ENCODE data around the gene RPTOR.

RPTOR gene

DNA sequence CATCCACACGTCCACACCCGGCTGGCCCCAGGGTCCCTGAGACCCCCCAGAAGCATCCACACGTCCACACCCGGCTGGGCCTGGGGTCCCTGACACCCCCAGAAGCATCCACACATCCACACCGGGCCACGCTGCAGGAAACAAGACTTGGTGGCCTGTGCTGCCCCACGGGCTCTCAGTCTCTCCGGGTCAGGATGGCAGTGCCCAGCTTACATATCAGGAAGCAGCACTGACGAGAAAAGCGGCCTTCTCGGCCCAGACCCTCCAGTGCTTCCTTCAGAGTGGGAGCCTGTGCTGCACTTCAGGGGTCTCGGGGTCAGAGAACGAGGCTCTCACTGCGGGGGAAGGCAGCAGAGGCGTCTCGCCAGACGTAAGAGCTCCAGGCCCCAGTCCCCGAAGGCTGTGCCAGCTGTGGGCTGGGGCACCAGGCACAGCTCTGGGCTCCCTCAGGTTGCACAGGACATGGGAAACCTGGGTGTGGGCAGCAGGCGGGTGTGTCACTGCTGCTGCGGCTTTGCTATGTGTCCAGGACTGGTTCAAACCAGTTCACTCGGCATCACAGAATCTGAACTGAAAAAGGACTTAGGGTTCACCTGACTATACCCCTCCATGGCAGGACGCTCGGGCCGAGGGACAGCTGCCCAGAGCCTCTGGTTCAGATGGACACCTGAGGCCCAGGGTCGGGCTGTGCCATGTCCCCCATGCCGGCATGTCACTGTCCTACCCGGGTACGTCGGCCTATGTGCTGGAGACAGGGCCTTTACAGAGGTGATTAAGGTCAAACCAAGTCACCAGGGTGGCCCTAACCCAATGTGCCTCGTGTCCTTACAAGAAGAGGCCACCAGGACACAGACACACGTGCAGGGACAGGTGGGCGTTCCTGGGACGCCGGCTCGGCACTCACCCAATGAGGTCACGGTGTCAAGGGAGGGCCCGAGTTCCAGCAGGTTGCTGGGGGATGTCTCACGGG, 406.8 kb downstream of the RPTOR start:
- DNase-seq (ENCODE audit: low read depth in 2 of 2, low spot score in 1 of 2) = no peak

DNA sequence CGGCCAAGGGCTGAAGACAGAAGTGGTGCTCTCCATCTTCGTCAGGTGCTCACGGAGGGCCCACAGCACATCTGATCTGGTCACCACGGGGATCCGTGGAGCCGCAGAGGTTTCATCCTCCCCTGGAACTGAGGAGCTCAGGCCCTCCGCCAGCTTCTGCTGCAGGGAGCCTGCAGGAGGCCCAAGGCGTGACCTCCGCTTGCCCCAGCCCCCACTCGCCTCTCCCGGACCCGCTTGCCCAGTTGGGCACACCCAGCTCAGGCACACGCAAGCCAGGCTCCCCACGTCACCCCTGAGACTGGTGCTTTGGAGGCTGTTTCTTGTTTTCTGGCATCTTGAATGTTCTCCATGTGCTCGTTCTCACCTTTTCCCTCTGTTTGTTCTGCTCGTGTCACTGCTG, 407.7 kb downstream of the RPTOR start:
- DNase-seq (ENCODE audit: low read depth in 2 of 2, low spot score in 1 of 2) = no peak

DNA sequence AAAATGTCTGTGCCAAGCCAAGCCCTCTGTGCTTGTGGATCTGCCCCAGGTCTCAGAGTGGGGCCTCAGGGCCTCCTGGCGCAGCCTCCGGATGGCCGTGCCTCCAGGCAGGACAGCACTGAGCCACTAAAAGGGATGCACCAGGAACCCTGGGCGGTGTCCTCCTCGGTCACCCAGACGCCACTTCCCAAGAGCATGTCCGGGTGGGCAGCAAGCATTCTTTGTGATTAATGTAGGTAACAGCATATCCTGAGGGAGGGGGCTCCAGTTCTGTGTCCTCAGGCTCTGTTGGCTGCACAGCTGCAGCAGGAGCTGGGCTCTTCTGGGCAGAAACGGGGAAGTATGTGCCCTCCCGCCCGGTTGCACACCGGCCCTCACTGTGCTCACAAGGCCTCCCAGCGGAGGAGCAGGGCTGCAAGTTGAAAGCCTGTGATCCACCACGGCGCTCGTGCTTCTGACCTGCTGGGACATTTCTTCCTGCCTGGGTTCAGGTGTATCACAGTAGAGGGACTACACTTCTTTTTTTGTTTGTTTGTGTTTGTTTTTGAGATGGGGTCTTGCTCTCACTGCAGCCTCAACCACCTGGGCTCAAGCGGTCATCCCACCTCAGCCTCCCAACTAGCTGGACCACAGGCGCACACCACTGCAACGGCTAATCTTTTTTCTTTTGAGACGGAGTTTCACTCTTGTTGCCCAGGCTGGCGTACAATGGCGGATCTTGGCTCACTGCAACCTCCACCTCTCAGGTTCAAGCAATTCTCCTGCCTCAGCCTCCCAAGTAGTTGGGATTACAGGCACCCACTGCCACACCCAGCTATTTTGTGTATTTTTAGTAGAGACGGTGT, 409.1 kb downstream of the RPTOR start:
- no peak for DNase-seq (ENCODE audit: low read depth in 2 of 2, low spot score in 1 of 2)

DNA sequence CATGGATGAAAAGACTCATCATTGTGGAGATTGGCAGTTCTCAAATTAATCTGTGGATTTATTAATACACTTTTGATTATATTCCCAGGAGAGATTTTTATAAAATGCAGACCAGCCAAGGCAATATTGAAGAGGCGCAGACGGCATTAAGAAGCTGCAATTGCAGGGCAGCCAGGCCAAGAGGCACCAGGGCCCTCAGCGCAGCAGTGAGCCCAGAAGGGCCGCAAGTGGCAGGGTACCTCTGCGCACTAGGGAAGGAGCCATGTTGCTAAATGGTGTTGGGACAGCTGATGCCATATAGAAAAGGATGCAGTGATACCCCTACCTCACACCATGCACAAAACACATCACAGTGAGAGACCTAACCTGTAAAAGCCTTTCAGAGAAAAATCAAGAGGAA, 410.4 kb downstream of the RPTOR start:
- no peak for DNase-seq (ENCODE audit: low read depth in 2 of 2, low spot score in 1 of 2)

DNA sequence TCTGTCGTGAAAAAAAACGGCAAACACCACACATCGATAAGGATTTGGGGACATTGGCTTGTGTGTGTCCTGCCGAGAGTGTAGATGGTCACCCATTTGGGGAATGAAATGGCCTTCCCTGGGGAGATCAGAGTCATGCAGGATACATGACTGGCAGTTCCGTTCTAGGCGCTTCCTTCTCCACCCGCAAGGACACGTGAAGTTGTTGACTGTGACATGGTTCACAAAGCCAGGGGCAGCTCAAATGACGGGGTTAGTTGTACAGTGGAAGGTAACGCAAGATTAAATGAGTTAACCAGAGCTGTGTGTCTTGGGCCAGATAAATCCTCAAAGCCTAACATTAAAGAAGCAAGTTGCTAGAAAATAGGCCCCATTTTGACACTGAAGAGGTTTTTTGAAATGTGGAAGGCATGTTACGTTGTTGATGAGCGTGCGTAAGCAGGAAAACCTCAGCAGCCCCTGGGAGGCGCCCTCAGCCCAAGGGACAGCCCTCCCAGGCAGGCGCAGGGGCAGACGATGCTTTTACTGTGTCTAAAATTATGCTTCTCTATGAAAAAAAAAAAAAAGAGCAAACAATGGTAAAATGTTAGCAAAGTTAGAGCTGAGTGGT, 411.1 kb downstream of the RPTOR start:
- DNase-seq (ENCODE audit: low read depth in 2 of 2, low spot score in 1 of 2) = no peak

DNA sequence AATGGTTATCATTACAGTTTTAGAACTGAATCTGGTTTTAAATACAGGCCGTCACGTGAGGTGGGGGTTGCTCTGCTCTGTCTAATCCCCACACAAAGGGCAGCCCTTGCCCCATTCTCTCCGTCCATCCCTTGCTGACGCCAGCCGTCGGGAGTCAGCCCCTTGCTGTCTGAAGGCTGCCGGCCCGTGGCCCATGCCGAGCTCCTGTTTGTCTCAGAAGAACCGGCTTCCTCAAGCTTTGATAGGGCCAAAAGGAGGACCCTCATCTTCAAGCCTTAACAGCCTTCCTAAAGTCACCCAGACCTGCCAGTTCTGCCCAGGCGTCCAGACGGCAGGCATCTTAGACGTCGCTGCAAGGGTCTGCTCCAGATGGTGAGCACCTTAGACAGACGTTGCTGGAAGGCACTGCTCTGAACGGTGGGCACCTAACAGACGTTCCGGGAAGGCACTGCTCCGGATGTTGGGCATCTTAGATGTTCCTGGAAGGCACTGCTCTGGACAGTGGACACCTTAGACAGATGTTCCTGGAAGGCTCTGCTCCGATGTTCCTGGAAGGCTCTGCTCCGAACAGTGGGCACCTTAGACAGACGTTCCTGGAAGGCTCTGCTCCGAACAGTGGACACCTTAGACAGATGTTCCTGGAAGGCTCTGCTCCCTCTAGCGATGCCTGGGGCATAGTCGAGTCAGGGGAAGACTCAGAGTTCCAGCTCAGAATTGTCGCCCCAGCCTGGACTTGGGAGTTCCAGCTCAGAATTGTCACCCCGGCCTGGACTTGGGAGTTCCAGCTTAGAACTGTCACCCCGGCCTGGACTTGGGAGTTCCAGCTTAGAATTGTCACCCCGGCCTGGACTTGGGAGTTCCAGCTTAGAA, 411.9 kb downstream of the RPTOR start:
- DNase-seq (ENCODE audit: low read depth in 2 of 2, low spot score in 1 of 2) = no peak

DNA sequence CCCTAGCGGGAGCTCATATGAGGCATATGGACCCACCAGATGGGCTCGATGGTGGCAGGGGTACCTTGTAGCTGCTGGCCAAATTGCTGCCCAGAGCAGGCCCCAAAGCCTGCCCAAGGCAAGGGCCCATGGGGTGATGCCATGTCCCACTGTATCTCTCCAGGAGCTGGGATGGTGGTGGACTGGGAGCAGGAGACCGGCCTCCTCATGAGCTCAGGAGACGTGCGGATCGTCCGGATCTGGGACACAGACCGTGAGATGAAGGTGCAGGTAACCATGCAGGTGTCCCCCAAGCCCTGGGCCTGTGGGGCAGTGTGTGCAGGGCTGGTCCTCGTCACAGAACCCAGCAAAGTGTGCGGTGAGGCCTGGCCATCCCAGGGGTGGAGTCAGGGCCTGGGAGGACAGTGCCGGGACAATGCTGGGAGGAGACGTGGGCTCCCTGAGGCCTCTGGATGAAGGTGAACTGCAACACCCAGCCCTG, 412.9 kb downstream of the RPTOR start:
- DNase-seq (ENCODE audit: low read depth in 2 of 2, low spot score in 1 of 2) = no peak

DNA sequence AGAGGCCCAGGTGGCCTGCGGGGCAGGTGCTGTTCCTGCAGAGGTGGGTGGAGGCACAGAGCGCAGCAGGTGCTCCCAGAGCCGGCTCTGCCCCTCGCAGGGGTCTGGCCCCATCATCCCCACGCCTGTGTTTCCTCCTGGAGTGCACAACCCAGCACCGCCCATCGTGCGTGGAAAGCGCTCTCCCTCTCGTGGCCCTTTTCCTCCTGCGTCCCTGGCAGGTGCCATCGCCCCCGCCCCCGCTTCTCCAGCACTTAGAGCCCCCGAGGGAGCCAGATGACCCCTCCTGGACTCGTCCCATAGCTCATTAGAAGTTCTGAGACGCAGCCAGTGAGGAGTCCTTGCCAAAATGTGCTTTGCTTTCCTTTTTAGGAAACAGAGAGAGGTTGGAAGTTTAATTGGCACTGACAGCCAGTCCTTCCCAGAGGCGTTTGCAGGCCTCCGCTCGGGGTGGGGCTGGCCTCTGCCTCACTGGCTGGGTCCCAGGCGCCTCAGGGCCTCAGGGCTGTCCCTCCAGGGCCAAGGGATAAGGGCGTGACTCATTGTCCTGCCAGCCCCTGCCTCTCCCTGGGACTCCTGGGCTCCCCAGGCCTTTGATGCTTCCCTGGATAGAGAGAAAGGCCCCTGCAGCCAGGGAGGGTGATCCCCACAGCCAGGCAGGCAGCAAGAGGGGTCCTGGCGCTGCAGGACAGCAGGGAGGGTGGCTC, 414.8 kb downstream of the RPTOR start:
- no peak for DNase-seq (ENCODE audit: low read depth in 2 of 2, low spot score in 1 of 2)

DNA sequence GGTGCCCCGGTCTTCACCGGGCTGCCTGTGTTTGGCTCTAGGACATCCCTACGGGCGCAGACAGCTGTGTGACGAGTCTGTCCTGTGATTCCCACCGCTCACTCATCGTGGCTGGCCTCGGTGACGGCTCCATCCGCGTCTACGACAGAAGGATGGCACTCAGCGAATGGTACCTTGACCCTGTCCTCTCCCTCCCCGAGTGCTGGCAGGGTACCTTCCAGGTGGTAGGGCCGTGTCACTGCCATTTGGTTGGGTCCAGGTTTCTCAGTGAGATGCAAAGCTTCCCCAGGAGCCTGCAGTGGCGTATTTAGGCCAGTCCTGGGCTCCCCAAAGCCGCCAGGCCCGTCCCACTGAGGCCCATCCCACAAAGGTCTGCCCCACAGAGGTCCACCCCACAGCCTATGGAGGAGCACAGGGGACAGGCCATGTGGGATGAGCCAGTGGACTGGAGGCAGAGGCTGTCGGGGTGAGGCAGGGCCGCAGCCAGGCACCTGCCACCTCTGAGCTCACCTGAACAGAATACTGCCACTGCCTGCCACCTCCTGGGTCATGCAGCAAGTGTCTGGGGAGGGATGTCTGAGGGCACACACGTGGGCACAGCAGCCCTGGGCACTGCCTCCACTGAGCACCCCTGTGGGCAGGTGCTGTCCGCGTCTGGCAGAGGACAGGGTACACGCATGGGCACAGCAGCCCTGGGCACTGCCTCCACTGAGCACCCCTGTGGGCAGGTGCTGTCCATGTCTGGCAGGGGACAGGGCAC, 415.6 kb downstream of the RPTOR start:
- DNase-seq (ENCODE audit: low read depth in 2 of 2, low spot score in 1 of 2) = no peak

DNA sequence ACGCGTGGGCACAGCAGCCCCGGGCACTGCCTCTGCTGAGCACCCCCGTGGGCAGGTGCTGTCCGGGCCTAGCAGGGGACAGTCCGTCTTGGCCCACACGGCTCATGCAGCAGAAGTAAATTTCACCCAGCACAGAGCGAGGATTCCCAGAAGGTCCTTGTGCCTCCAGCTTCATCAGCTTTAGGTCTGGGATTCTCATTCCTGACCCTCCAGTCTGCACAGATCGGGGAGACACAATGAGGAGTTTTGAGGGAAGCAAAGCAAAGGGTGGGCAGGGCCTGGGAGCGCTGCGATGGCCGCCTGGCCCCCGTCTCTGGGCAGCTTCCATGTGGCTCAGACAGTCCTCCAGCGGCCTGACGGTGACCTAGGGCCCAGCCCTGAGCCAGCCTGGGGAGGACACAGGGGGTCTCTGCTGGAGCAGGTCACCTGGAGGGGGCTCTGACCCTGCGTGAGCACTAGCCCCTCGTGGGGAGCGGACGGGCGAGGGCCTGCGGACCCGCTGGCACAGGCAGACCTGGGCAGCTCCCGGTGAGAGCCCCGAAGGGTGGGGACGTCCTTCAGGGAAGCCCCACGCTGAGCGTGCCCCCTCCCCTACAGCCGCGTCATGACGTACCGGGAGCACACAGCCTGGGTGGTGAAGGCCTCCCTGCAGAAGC, 416.3 kb downstream of the RPTOR start:
- DNase-seq (ENCODE audit: low read depth in 2 of 2, low spot score in 1 of 2) = no peak

DNA sequence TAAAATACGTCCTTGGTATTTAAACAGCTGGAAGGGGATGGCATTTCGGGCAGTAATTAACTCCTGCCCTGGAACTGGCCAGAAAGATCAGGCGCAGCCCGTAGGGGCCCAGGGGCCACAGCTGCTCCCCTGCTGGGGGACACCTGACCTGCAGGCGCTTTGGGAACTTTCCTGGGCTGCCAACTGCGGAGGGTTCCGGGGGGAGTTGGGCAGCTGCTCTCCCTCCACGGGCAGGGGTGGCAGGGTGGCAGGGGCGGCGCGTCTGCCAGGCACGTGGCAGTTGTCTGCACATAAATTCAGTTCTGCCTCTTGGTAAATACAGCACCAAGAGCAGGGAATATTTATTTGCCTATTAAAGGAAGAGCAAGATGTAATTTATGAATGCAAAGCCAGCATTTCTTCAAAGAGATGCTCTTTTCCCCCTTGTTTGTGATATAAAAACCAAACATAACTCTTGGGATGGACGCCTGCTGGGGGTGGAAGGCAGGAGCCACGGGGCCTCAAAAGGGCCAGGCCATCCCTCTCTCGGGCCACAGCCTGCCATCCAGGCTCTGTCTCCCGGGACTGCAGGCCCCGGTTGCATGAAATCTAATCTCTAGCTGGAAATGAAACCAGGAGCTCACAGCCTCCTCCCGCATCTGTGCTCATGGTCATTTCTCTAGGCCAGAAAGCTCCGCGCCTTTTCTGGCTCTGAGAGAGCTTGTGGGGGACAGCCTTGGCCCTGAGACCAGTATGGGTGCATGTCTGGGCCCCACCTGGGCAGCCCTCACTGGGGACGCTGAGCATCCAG, 417.1 kb downstream of the RPTOR start:
- DNase-seq (ENCODE audit: low read depth in 2 of 2, low spot score in 1 of 2) = no peak

DNA sequence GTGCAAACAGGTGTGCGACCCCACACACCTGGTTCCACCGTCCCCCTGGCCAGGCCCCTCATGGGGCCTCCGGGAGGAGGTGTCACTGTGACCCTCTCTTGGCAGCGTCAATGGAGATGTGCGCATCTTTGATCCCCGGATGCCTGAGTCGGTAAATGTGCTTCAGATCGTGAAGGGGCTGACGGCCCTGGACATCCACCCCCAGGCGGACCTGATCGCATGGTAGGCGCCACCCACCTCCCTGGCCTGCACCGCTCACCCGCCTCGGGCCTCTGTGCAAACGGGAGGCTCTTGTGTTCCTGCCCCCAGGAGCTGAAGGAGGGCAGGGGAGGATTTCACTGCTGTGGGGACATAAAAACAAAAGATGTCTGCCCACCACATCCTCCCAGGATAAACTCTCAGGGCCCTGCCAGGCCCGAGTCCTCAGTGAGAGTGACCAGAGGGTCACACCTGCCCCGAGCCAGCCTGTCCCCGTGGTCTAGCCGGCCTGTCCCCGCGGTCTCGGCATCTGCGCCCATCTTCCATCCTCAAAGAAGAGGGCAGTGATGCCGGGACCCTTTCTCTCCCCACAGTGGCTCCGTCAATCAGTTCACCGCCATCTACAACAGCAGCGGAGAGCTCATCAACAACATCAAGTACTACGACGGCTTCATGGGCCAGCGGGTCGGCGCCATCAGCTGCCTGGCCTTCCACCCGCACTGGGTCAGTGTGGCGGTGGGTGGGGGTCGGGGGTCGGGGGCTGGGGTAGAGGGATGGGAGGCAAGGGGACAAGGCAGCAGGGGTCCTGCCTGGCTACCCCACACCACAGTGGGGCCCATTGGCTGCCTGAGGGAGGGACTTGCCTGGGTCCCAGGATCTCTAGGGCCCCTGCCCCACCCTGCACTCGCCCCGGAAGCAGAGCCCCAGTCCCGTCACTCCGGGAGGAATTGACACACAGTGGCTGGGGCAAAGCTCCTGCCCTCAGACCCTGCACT, 418.0 kb downstream of the RPTOR start:
- DNase-seq (ENCODE audit: low read depth in 2 of 2, low spot score in 1 of 2) = no peak

DNA sequence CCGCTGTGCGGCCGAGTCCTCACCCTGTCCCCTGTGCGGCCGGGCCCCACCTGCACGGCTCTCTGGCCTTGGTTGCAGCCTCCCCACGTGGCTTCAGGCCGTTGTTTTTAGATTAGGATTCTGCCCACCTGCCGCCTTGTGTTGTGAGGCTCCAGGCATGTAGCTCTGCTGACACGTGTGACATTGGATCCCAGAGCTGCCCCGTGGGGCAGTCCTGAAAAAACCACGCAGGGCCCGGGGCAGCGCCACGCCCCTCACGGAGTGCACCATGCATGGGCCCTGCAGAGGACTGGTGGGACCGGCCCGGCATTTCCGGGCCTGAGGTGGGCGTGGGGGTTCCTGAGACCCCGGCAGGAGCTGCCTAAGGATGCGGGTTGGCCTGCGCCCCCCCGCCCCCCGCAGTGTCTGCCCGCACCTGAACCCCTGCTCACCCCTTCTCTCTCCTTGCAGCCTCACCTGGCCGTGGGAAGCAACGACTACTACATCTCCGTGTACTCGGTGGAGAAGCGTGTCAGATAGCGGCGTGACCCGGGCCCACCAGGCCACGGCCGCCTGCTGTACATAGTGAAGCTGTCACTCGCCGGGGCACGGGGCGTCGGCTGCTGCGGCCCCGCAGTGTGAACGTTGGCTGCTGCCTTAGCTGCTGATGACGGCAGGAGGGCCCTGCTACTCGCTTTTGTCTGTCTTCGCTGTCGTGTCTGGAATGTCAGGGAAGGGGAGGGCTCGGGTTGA, 419.3 kb downstream of the RPTOR start:
- DNase-seq (ENCODE audit: low read depth in 2 of 2, low spot score in 1 of 2) = no peak

DNA sequence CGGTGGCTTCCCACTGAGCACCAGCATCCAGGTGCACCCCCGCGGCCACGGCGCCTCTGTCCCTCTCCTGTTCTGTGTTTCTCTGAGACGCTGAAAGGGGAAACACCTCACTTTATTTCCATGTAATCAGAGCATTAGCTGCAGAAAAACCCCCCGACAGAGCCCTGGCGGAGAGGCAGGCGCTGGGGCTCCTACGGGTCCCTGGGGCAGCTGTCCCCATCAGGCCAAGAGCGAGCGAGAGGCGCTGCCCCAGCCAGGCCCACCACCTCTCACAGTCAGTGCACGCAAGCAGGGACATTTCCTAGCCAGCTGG, 419.9 kb downstream of the RPTOR start:
- DNase-seq (ENCODE audit: low read depth in 2 of 2, low spot score in 1 of 2) = no peak

DNA sequence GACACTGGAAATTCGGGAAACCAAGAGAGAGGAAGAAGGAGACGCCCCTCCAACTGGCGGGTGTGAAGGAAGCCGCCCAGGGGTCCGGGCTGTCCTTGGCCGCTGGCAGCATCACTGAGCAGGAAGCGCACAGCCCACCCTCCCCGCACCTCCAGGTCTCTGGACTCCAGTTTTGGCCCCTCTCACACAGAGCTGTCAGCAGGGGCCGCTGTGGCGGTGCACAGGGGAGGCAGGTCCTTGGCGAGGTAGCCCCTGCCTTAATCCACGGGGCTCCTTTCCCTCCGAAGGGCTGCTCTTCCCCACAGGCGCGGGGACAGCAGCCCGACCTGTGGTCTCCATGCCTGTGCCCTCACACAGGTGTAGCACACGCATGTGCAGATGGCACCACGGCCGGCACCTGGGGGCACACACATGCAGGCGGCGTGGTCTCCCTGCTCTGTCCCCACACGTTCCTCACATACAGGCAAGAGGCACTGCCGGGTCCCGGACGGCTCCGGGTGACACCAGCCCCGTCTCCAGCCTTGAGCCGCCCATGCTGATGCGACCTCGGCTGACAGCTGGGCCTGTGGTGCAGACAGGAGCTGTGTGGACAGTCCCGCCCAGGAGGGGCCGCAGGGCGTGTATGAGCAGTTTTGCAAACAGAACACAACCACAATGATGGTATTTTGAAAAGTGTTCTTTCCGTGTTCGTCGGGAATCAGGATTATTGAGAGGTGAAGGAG, 420.4 kb downstream of the RPTOR start:
- DNase-seq (ENCODE audit: low read depth in 2 of 2, low spot score in 1 of 2) = no peak

DNA sequence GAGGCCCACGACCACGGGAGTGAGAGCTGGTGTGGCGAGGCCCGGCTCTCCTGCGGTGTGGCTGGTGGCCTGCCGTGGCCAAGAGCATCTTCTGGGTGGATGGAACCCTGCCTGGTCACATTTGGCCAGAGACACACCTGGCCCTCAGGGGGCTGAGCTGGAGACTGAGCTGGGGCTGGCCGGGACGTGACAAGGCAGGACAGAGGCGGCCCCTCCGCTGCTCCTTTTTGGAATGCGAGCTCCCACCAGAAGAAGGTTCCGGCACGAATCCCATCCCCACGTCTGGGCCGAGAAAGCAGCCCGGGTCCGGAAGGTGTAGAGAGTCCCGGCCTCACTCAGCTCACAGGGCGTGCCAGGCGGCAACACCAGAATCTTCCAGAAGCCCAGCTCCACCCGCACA, 421.0 kb downstream of the RPTOR start:
- DNase-seq (ENCODE audit: low read depth in 2 of 2, low spot score in 1 of 2) = no peak

Measured in stimulated activated CD8-positive, alpha-beta memory T cell treated with anti-CD3 and anti-CD28 coated beads, Interleukin-4, amount 100 ng/mL, for 1 hour (primary cell).